K562 (cell line): Measurements from ENCODE around the gene UBE2H. TPM values are rescaled to one million over a fixed set of nuclear protein-coding genes. Genes with fewer than 3 reads are reported as not detected.
A peak's percentile ranks its signal among the peaks of the same experiment; 100 is the strongest.

Experiments
- GATA2 ChIP-seq: sonication (generic); formaldehyde crosslinking; IDR thresholded peaks from 2 replicates; pipeline ENCODE4 v1.4.0; 2020; ENCODE audit warnings: mild to moderate bottlenecking, missing genetic modification reagents
- HIVEP1 ChIP-seq: fragments of 250-450 bp; sonication (Bioruptor Pico); IDR thresholded peaks from 2 replicates; pipeline ENCODE4 v1.4.0; 2020; ENCODE audit warnings: mild to moderate bottlenecking
- LEF1 ChIP-seq: fragments of 450-650 bp; IDR thresholded peaks from 2 replicates; pipeline ENCODE4 v1.6.1; 2016; ENCODE audit warnings: mild to moderate bottlenecking
- MIER1 ChIP-seq: fragments of 450-650 bp; IDR thresholded peaks from 2 replicates; pipeline ENCODE4 v1.6.1; 2016; ENCODE audit warnings: antibody characterized with exemption, mild to moderate bottlenecking, low read depth
- NCOA1 ChIP-seq: fragments of 450-650 bp; IDR thresholded peaks from 2 replicates; pipeline ENCODE4 v1.6.1; 2016; ENCODE audit warnings: low read depth
- NFIX ChIP-seq: fragments of 250-450 bp; sonication (Bioruptor Pico); IDR thresholded peaks from 2 replicates; pipeline ENCODE4 v1.4.0; 2020; ENCODE audit warnings: low read depth, mild to moderate bottlenecking, moderate library complexity
- SAFB ChIP-seq: fragments of 200-400 bp; formaldehyde crosslinking; IDR thresholded peaks from 2 replicates; pipeline ENCODE4 v1.6.1; 2017; ENCODE audit warnings: low read depth, low read length, borderline replicate concordance
- SP2 ChIP-seq: IDR thresholded peaks from 2 replicates; pipeline ENCODE4 v1.6.1; 2011; ENCODE audit warnings: mild to moderate bottlenecking, low read depth, low read length, moderate library complexity; ENCODE audit not compliant: poor library complexity, severe bottlenecking; ENCODE audit errors: extremely low read depth
- STAG1 ChIP-seq: sonication (generic); formaldehyde crosslinking; IDR thresholded peaks from 2 replicates; pipeline ENCODE4 v1.5.0; 2020; ENCODE audit warnings: missing genetic modification reagents, borderline replicate concordance
- XRCC3 ChIP-seq: fragments of 450-650 bp; IDR thresholded peaks from 2 replicates; pipeline ENCODE4 v1.6.1; 2017; ENCODE audit warnings: mild to moderate bottlenecking, moderate library complexity
- ZNF79 ChIP-seq: fragments of 250-450 bp; sonication (Bioruptor Pico); IDR thresholded peaks from 2 replicates; pipeline ENCODE4 v1.4.0; 2020; ENCODE audit warnings: low read depth, mild to moderate bottlenecking, moderate library complexity
- polyA plus RNA-seq, 8 experiments: library from polyadenylated mRNA; depleted of rRNA in 4 of 8; stranded (reverse) in 5 of 8; unstranded in 3 of 8; fragments of >200 nt; fragmentation: Nextera tagmentation in 2 of 8; fragmentation: Illumina TruSeq in 1 of 8; extraction: Ambion mirVana in 2 of 8; extraction: Trizol in 1 of 8; gene quantifications; 2 replicates each; pipeline versions ENCODE4 v1.2.1 to v1.2.3, GENCODE V29; 2011 to 2014; ENCODE audit warnings: inconsistent platforms in 1 of 8, missing spikeins in 1 of 8
- total RNA-seq, 7 experiments: library from RNA; depleted of rRNA in 6 of 7; stranded (reverse); fragments of >200 nt in 6 of 7; fragmentation: Illumina TruSeq in 2 of 7; extraction: Trizol in 2 of 7; gene quantifications; 2 replicates each; pipeline versions ENCODE4 v1.2.1 to v1.2.3, GENCODE V29; 2011 to 2021; ENCODE audit warnings: low replicate concordance in 1 of 7
- TF ChIP-seq, protein P1 (sequence below): sonication (generic); formaldehyde crosslinking; IDR thresholded peaks from 2 replicates; pipeline ENCODE4 v1.9.0; 2022; ENCODE audit warnings: mild to moderate bottlenecking, missing genetic modification reagents
- TF ChIP-seq, protein P2 (sequence below), 2 experiments: fragments of 450-650 bp; IDR thresholded peaks; 2 replicates each; pipeline ENCODE4 v1.6.1; 2016; ENCODE audit warnings: mild to moderate bottlenecking in 2 of 2, borderline replicate concordance in 1 of 2, low read depth in 1 of 2, moderate library complexity in 1 of 2
- TF ChIP-seq, protein P3 (sequence below): fragments of 450-650 bp; IDR thresholded peaks from 2 replicates; pipeline ENCODE4 v1.6.1; 2016
- TF ChIP-seq, protein P4 (sequence below): sonication (generic); IDR thresholded peaks from 2 replicates; pipeline ENCODE4 v1.6.1; 2016

Gene UBE2H
- total and polyA plus RNA-seq, 9 of the 15 experiments (the other 6 are each of a cell fraction or from before 2014, with no cell fraction given), result 6.3 to 33.0 (median 13.3) TPM

DNA sequence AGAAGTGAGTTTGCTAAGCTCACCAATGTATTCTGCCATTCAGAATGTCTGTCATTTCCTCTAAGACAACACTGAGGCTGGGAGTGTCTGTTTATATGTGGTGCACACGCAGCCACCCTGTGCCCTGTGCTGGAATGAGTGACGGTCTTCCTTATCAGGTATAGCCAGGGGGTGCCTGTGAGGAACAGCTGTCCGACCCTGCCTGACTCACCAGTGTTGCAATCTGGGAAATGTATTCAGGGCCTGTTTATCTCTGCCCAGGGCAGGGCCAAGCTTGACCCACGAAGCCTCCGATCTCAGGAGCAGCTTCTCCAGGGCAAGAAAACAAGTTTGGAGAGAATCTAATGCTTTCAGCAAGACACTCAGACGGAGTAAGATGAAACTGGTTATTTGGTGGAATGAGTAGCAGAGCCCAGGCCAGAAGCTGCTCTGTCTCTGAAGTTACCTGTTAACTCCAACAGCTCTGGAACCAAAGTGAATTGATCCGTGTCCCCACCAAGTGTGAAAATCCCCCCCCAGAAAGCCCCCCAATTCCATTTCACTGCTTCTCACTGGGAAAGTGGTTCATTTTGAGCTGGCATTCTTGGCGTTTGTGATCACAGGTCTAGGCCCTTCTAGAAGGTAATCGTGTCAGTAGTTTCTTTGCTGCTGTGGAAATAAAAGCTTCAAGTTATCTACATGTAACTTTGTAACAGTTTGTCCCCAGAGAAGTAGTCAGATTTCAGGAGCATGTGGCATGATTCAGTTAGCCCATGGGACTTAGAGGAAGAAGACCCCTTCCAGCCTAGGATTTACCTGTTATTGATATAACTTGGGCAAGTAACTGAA lies 6.1 kb upstream of the UBE2H start (continued):
- TF ChIP-seq, protein P1, sequence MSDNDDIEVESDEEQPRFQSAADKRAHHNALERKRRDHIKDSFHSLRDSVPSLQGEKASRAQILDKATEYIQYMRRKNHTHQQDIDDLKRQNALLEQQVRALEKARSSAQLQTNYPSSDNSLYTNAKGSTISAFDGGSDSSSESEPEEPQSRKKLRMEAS, result peak; percentile 94
- TF ChIP-seq NCOA1, result peak; percentile 95
- no peak for TF ChIP-seq NFIX (CRISPR knock-in tag)
- no peak for TF ChIP-seq SP2
- TF ChIP-seq MIER1, result no peak
- TF ChIP-seq, protein P2, sequence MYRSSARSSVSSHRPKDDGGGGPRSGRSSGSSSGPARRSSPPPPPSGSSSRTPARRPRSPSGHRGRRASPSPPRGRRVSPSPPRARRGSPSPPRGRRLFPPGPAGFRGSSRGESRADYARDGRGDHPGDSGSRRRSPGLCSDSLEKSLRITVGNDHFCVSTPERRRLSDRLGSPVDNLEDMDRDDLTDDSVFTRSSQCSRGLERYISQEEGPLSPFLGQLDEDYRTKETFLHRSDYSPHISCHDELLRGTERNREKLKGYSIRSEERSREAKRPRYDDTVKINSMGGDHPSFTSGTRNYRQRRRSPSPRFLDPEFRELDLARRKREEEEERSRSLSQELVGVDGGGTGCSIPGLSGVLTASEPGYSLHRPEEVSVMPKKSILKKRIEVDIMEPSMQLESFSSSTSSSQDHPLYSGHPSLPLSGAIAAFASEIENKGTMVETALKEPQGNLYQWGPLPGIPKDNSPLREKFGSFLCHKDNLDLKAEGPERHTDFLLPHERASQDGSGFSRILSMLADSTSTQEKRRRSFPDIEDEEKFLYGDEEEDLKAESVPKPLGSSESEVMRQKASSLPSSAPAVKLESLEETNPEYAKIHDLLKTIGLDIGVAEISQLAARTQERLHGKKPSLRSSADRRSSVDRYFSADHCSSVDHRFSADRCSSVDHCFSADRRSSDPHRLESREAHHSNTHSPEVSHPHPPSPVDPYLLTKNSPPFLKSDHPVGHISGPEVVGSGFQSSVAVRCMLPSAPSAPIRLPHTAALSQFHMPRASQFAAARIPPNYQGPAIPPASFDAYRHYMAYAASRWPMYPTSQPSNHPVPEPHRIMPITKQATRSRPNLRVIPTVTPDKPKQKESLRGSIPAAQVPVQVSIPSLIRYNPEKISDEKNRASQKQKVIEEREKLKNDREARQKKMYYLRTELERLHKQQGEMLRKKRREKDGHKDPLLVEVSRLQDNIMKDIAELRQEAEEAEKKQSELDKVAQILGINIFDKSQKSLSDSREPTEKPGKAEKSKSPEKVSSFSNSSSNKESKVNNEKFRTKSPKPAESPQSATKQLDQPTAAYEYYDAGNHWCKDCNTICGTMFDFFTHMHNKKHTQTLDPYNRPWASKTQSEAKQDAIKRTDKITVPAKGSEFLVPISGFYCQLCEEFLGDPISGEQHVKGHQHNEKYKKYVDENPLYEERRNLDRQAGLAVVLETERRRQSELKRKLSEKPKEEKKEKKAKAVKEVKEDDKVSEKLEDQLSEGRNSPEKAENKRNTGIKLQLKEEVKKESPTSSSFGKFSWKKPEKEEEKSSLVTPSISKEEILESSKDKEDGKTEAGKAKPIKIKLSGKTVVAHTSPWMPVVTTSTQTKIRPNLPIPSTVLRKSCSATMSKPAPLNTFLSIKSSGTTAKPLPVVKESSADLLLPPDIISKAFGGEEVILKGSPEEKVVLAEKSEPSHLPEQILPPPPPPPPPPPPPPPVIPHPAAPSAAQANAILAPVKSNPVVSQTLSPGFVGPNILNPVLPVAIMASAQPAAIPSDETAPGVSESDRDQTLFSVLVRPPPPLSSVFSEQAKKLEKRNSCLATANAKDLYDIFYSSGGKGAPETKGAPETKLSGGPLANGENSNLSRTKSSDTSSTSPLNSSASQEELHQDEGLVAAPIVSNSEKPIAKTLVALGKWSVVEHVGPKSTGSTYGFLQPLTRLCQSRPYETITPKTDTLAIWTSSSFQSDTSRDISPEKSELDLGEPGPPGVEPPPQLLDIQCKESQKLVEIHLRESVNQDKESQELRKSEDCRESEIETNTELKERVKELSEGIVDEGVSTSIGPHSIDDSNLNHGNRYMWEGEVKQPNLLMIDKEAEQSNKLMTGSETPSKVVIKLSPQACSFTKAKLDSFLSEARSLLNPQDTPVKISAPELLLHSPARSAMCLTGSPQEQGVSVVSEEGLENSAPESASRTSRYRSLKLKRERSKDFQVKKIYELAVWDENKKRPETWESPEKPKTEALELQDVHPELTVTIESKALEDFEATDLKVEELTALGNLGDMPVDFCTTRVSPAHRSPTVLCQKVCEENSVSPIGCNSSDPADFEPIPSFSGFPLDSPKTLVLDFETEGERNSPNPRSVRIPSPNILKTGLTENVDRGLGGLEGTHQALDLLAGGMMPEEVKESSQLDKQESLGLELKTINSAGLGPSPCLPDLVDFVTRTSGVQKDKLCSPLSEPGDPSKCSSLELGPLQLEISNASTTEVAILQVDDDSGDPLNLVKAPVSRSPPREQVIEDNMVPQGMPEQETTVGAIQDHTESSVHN (IDR thresholded peaks at IDR 0.05; ENCODE audit: borderline replicate concordance in 1 of 2, low read depth in 1 of 2), result peak; percentile 75 to 99; a peak in 3 of 4 replicates
- TF ChIP-seq SAFB, result no peak
- TF ChIP-seq ZNF79 (CRISPR knock-in tag), result 0 out of 2 replicates have a peak, but pooled peaks have one; percentile 47
- TF ChIP-seq GATA2, result peak; percentile 100
- TF ChIP-seq LEF1, result peak; percentile 99
- peak; percentile 72 for TF ChIP-seq HIVEP1
- TF ChIP-seq XRCC3, result no peak
- TF ChIP-seq, protein P3, sequence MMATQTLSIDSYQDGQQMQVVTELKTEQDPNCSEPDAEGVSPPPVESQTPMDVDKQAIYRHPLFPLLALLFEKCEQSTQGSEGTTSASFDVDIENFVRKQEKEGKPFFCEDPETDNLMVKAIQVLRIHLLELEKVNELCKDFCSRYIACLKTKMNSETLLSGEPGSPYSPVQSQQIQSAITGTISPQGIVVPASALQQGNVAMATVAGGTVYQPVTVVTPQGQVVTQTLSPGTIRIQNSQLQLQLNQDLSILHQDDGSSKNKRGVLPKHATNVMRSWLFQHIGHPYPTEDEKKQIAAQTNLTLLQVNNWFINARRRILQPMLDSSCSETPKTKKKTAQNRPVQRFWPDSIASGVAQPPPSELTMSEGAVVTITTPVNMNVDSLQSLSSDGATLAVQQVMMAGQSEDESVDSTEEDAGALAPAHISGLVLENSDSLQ, result peak; percentile 98
- TF ChIP-seq STAG1 (CRISPR knock-in tag), result no peak
- TF ChIP-seq, protein P4, sequence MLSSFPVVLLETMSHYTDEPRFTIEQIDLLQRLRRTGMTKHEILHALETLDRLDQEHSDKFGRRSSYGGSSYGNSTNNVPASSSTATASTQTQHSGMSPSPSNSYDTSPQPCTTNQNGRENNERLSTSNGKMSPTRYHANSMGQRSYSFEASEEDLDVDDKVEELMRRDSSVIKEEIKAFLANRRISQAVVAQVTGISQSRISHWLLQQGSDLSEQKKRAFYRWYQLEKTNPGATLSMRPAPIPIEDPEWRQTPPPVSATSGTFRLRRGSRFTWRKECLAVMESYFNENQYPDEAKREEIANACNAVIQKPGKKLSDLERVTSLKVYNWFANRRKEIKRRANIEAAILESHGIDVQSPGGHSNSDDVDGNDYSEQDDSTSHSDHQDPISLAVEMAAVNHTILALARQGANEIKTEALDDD, result peak; percentile 85
